Ovary (tissue), 9 donors: ENCODE data around the gene CIITA. TPM values are rescaled to one million over a fixed set of nuclear protein-coding genes. Genes with fewer than 3 reads are reported as not detected.

Experiments used
- DNase-seq, 5 donors: peaks; one replicate each; pipeline ENCODE4 v3.0.0-alpha.2; 2019 to 2020
- H3K27ac ChIP-seq, 2 donors: fragments of 200-600 bp; one replicate each; pipeline versions ENCODE4 v1.5.1 to v1.8.0; 2019 to 2022
- H3K27me3 ChIP-seq: fragments of 200-600 bp; one replicate; pipeline ENCODE4 v1.8.0; 2022
- H3K36me3 ChIP-seq: fragments of 200-600 bp; sonication (generic); one replicate; pipeline ENCODE4 v1.5.1; 2019
- H3K4me1 ChIP-seq: one replicate; pipeline ENCODE4 v1.8.1; 2013; ENCODE audit warnings: mild to moderate bottlenecking, moderate library complexity; ENCODE audit not compliant: insufficient read depth
- H3K4me3 ChIP-seq: fragments of 200-600 bp; sonication (generic); one replicate; pipeline ENCODE4 v1.5.1; 2017
- H3K9me3 ChIP-seq, 2 donors: fragments of 200-600 bp in 1 of 2; sonication (generic) in 1 of 2; one replicate each; pipeline versions ENCODE4 v1.5.1 to v1.8.1; 2013 to 2019; ENCODE audit warnings: mild to moderate bottlenecking in 1 of 2, moderate library complexity in 1 of 2
- EP300 ChIP-seq: sonication (generic); formaldehyde crosslinking; IDR thresholded peaks from one replicate; pipeline ENCODE4 v1.6.1; 2017; ENCODE audit warnings: antibody characterized with exemption
- POLR2A ChIP-seq: fragments of 450-650 bp; IDR thresholded peaks from one replicate; pipeline ENCODE4 v1.6.1; 2017; ENCODE audit warnings: antibody characterized with exemption, mild to moderate bottlenecking, moderate library complexity
- WGBS, 3 donors: extraction: QIAGEN DNeasy Blood & Tissue Kit in 1 of 3; methylation state at CpG; one replicate each; pipeline versions ENCODE4 v1.1.5 to v1.1.7; 2013 to 2017; 5-methylcytosine and 5-hydroxymethylcytosine counted together
- intact Hi-C, 4 donors: fragments of 100-400 bp; cut with DNase I; formaldehyde crosslinking; loops; one replicate each; pipeline versions ENCODE4 v1.11.0 to v1.15.1; 2022 to 2023
- polyA plus RNA-seq, 2 donors: library from polyadenylated mRNA; stranded (reverse); fragments of 200-250 nt in 1 of 2; fragments of 350-450 nt in 1 of 2; fragmentation: Illumina TruSeq in 1 of 2; extraction: RNeasy Lipid Tissue Mini Kit (QIAGEN cat#74804) in 1 of 2; gene quantifications; one replicate each; pipeline ENCODE4 v1.2.3, GENCODE V29; 2013 to 2014
- total RNA-seq, 7 donors: library from RNA; depleted of rRNA in 2 of 7; stranded (reverse); fragments of >200 nt in 2 of 7; fragmentation: NEBNext Ultra II Directional in 3 of 7; extraction: Animal tissue kit (Norgen Biotek cat#: 25700) in 3 of 7; gene quantifications; one replicate each; pipeline versions ENCODE4 v1.1.0 to v1.2.4, GENCODE V29; 2016 to 2023
- TF ChIP-seq, protein P1 (sequence below), 3 donors: fragments of 450-650 bp in 2 of 3; fragments of 200-600 bp in 1 of 3; IDR thresholded peaks; one replicate each; pipeline versions ENCODE4 v1.5.1 to v1.8.0; 2016 to 2022; ENCODE audit warnings: antibody characterized with exemption in 3 of 3, mild to moderate bottlenecking in 1 of 3
- donor health status: DM: no; HTN: no; CAD: no; lungs with moderate emphysema.
- donor health status: DM: no; HTN: no; CAD: no.
- donor health status: Bipolar disorder and iron deficiency.
- donor health status: DM: yes; HTN: yes; CAD: no.
- donor health status: DM: no; HTN: no; CAD: no.
- donor health status: DM: yes; HTN: yes; CAD: no.

The CIITA gene
- total and polyA plus RNA-seq, 9 donors = 2.9 to 19.9 (median 7.2) TPM

DNA sequence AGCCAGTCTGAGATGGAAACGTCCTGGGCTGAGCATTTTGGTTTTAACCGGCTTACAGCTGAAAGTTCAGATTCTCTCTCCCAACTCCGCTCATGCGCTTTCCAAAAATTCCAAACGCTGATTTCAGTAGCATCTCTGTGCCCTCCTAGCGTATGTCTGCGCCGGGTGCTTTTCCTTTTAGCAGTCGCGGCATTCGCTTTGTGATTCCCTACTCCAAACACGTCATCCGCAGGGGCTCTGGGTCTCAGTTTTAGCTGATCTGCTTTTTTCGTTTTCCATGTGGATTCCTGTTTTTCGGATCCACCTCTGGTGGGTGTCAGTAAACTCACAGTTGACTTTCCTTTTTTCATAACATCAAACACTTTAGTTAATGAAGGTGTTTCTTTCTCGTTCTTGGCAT lies 36.3 kb upstream of the CIITA start:
- DNase-seq = no peak
- Histone ChIP-seq H3K4me3 (no peak overlapping the region), H3K27ac (no peak overlapping the region), H3K36me3 (no peaks in the 10 kb centered on the region), H3K9me3 (no peaks in the 10 kb centered on the region), H3K4me1 (no peaks in the 10 kb centered on the region), H3K27me3 (no peaks in the 10 kb centered on the region)
- WGBS, 3 donors = 41 to 60% (median 56%) methylated on average over 16 of the region's 16 CpGs
- intact Hi-C loops = no loop called here
- TF ChIP-seq POLR2A = no peak
- TF ChIP-seq, protein P1, sequence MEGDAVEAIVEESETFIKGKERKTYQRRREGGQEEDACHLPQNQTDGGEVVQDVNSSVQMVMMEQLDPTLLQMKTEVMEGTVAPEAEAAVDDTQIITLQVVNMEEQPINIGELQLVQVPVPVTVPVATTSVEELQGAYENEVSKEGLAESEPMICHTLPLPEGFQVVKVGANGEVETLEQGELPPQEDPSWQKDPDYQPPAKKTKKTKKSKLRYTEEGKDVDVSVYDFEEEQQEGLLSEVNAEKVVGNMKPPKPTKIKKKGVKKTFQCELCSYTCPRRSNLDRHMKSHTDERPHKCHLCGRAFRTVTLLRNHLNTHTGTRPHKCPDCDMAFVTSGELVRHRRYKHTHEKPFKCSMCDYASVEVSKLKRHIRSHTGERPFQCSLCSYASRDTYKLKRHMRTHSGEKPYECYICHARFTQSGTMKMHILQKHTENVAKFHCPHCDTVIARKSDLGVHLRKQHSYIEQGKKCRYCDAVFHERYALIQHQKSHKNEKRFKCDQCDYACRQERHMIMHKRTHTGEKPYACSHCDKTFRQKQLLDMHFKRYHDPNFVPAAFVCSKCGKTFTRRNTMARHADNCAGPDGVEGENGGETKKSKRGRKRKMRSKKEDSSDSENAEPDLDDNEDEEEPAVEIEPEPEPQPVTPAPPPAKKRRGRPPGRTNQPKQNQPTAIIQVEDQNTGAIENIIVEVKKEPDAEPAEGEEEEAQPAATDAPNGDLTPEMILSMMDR (IDR thresholded peaks at IDR 0.05) = no peak

DNA sequence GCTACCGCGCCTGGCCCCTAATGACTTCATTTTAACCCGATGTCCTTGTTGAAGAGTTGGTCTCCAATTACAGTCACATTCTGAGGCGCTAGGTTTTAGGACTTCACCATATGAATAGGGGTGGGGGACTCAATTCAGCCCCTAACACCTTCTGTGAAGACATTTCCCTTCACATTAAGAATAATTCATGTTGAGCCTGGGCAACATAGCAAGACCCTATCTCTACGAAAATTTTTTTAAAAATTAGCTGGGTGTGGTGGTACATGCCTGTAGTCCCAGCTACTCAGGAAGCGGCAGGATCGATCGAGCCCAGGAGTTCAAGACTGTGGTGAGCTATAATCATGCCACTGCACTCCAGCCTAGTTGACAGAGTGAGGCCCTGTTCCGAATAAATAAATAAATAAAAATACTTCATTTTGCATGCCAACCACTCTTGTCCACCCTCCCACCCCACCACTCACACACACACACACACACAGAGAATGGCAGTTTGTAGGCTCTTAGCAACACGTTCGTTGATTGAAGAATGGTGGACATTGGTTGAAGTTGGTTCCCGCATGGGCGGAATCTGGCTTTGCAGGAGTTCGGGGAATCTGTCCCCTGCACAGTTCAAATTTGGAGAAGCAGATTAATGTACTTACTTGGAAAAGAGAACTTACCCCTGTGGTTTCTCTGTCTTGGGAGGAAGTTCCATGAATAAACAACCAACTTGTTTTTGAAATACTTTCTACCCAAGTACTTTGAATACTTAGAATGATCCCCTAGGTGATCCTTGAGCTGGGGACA lies 30.6 kb upstream of the CIITA start:
- intact Hi-C loops = no loop called here

GRCh38 chr16:10847176-10847575 lies 29.8 kb upstream of the CIITA start:
- TF ChIP-seq POLR2A = no peak
- no peak for DNase-seq
- intact Hi-C loops = no loop called here
- Histone ChIP-seq H3K4me3 (no peak overlapping the region), H3K36me3 (no peaks in the 10 kb centered on the region), H3K27ac (no peak overlapping the region), H3K27me3 (no peaks in the 10 kb centered on the region), H3K4me1 (no peaks in the 10 kb centered on the region), H3K9me3 (no peaks in the 10 kb centered on the region)
- 58 to 80% (median 63%) methylated on average over 2 of the region's 2 CpGs for WGBS, 3 donors

More for the DNA sequence above, 30.6 kb upstream of the CIITA start:
- Histone ChIP-seq H3K4me1 (no peaks in the 10 kb centered on the region), H3K36me3 (no peaks in the 10 kb centered on the region), H3K9me3 (no peaks in the 10 kb centered on the region), H3K27ac (no peak overlapping the region), H3K4me3 (no peak overlapping the region), H3K27me3 (no peaks in the 10 kb centered on the region)
- DNase-seq = no peak
- no peak for TF ChIP-seq EP300
- TF ChIP-seq, protein P1 (IDR thresholded peaks at IDR 0.05) = no peak
- no peak for TF ChIP-seq POLR2A
- WGBS, 3 donors = 89 to 92% (median 92%) methylated on average over 14 of the region's 14 CpGs

GRCh38 chr16:10849736-10850477 lies 27.1 kb upstream of the CIITA start:
- TF ChIP-seq EP300 (no peak), POLR2A (no peak)
- TF ChIP-seq, protein P1 (IDR thresholded peaks at IDR 0.05) = no peak
- intact Hi-C loops = no loop called here
- Histone ChIP-seq H3K9me3 (no peaks in the 10 kb centered on the region), H3K4me1 (no peaks in the 10 kb centered on the region), H3K4me3 (no peak overlapping the region), H3K36me3 (no peaks in the 10 kb centered on the region), H3K27me3 (no peaks in the 10 kb centered on the region), H3K27ac (no peak overlapping the region)
- no peak for DNase-seq
- WGBS, 3 donors = 53 to 73% (median 61%) methylated on average over 7 of the region's 7 CpGs

DNA sequence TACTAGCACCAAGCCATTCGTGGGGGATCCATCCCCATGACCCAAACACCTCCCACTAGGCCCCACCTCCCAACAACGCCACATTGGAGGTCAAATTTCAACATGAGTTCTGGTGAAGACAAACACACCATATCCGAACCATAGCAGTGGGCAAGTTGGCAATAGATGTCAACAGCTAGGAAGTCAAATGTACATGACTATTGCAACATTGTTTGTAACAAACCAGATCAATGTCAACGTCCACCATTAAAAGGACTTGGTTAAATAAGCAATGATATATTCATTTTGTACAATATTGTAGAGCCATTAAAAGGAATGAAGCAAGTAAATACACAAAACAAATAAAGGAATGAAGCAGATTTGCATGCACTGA lies 26.5 kb upstream of the CIITA start:
- no peak for DNase-seq
- intact Hi-C loops = no loop called here
- TF ChIP-seq EP300 = no peak
- TF ChIP-seq, protein P1 (IDR thresholded peaks at IDR 0.05) = no peak
- TF ChIP-seq POLR2A = no peak
- no peak overlapping the region for H3K27ac ChIP-seq
- H3K36me3 ChIP-seq = no peaks in the 10 kb centered on the region
- H3K4me1 ChIP-seq = no peaks in the 10 kb centered on the region
- H3K27me3 ChIP-seq = no peaks in the 10 kb centered on the region
- no peak overlapping the region for H3K4me3 ChIP-seq
- 79 to 87% (median 81%) methylated on average over 4 of the region's 4 CpGs for WGBS, 3 donors
- no peaks in the 10 kb centered on the region for H3K9me3 ChIP-seq
